GM23338 (cell line): ENCODE results near the gene RAD1. TPM values are rescaled to one million over a fixed set of nuclear protein-coding genes. Genes with fewer than 3 reads are reported as not detected.

Experiments
- ATAC-seq: fragments of 200-7000 bp; cut with Tn5 transposase; 3 replicates; pipeline ENCODE4 v1.9.1; 2020
- DNase-seq: peaks from one replicate; pipeline ENCODE4 v3.0.0-alpha.2; 2015; ENCODE audit warnings: low spot score
- H2AFZ ChIP-seq: fragments of 200-600 bp; sonication (generic); 2 replicates; pipeline ENCODE4 v1.8.0; 2016; ENCODE audit warnings: antibody characterized with exemption, mild to moderate bottlenecking, moderate library complexity
- H3F3A ChIP-seq: fragments of 200-600 bp; sonication (generic); replicated peaks from 2 replicates; pipeline ENCODE4 v1.8.0; 2017; ENCODE audit warnings: antibody characterized with exemption, mixed run types, low read depth
- H3K27ac ChIP-seq: fragments of 200-600 bp; sonication (generic); 2 replicates; pipeline ENCODE4 v1.6.1; 2016; ENCODE audit warnings: low read depth
- H3K27me3 ChIP-seq: fragments of 200-600 bp; sonication (generic); 2 replicates; pipeline ENCODE4 v1.8.0; 2016; ENCODE audit warnings: mild to moderate bottlenecking, mixed run types, moderate library complexity; ENCODE audit not compliant: insufficient read depth
- H3K36me3 ChIP-seq: fragments of 200-600 bp; sonication (generic); 2 replicates; pipeline ENCODE4 v1.8.0; 2016; ENCODE audit warnings: mild to moderate bottlenecking; ENCODE audit not compliant: insufficient read depth
- H3K4me1 ChIP-seq: fragments of 200-600 bp; sonication (generic); 2 replicates; pipeline ENCODE4 v1.8.0; 2016; ENCODE audit warnings: mild to moderate bottlenecking, moderate library complexity; ENCODE audit not compliant: insufficient read depth
- H3K4me2 ChIP-seq: fragments of 200-600 bp; sonication (generic); 2 replicates; pipeline ENCODE4 v1.7.1; 2017; ENCODE audit warnings: mixed run types
- H3K4me3 ChIP-seq: fragments of 200-600 bp; sonication (generic); 2 replicates; pipeline ENCODE4 v1.6.1; 2016; ENCODE audit warnings: mixed run types
- H3K79me2 ChIP-seq: fragments of 200-600 bp; sonication (generic); replicated peaks from 2 replicates; pipeline ENCODE4 v1.8.0; 2017; ENCODE audit warnings: mild to moderate bottlenecking; ENCODE audit not compliant: insufficient read depth
- H3K9me2 ChIP-seq: fragments of 200-600 bp; sonication (generic); 2 replicates; pipeline ENCODE4 v1.8.0; 2017; ENCODE audit not compliant: insufficient read depth
- H4K20me1 ChIP-seq: fragments of 200-600 bp; sonication (generic); replicated peaks from 2 replicates; pipeline ENCODE4 v1.8.0; 2017; ENCODE audit warnings: mild to moderate bottlenecking; ENCODE audit not compliant: insufficient read depth
- H3K27ac Mint-ChIP-seq: 2 replicates; pipeline ENCODE4 v1.8.0; 2020; ENCODE audit warnings: inconsistent platforms, mild to moderate bottlenecking, moderate library complexity, mixed read lengths
- H3K27me3 Mint-ChIP-seq: 3 replicates; pipeline ENCODE4 v1.8.0; 2022; ENCODE audit warnings: low read depth, mild to moderate bottlenecking, moderate library complexity, mixed read lengths, inconsistent platforms; ENCODE audit not compliant: insufficient read depth, poor library complexity
- H3K36me3 Mint-ChIP-seq: 3 replicates; pipeline ENCODE4 v1.8.0; 2021; ENCODE audit warnings: low read depth, mild to moderate bottlenecking, inconsistent platforms, moderate library complexity, mixed read lengths
- H3K4me1 Mint-ChIP-seq: 3 replicates; pipeline ENCODE4 v1.8.0; 2020; ENCODE audit warnings: mild to moderate bottlenecking, inconsistent platforms, mixed read lengths
- H3K4me3 Mint-ChIP-seq: 3 replicates; pipeline ENCODE4 v1.8.0; 2021; ENCODE audit warnings: moderate library complexity, mild to moderate bottlenecking, inconsistent platforms, mixed read lengths
- H3K9me3 Mint-ChIP-seq: 3 replicates; pipeline ENCODE4 v1.8.0; 2020; ENCODE audit warnings: moderate library complexity, mild to moderate bottlenecking, inconsistent platforms, mixed read lengths
- CREB1 ChIP-seq: fragments of 250-450 bp; sonication (Bioruptor Pico); IDR thresholded peaks from 2 replicates; pipeline ENCODE4 v1.5.0; 2020; ENCODE audit warnings: low read depth, mild to moderate bottlenecking, moderate library complexity
- ETS1 ChIP-seq: IDR thresholded peaks from 2 replicates; pipeline ENCODE4 v1.6.1; 2016; ENCODE audit warnings: antibody characterized with exemption
- EZH2 ChIP-seq: fragments of 200-600 bp; sonication (generic); IDR thresholded peaks from one replicate; pipeline ENCODE4 v1.8.0; 2017; ENCODE audit warnings: antibody characterized with exemption, mild to moderate bottlenecking, low read depth; ENCODE audit not compliant: unreplicated experiment
- EZH2phosphoT487 ChIP-seq: fragments of 200-600 bp; sonication (generic); IDR thresholded peaks from one replicate; pipeline ENCODE4 v1.8.1; 2018; ENCODE audit warnings: antibody characterized with exemption; ENCODE audit not compliant: unreplicated experiment
- JUNB ChIP-seq: IDR thresholded peaks from one replicate; pipeline ENCODE4 v1.6.1; 2016; ENCODE audit warnings: antibody characterized with exemption; ENCODE audit not compliant: unreplicated experiment
- NANOG ChIP-seq: IDR thresholded peaks from 2 replicates; pipeline ENCODE4 v1.6.1; 2016; ENCODE audit warnings: antibody characterized with exemption, borderline replicate concordance
- POLR2AphosphoS5 ChIP-seq: IDR thresholded peaks from 2 replicates; pipeline ENCODE4 v1.6.1; 2016; ENCODE audit warnings: antibody characterized with exemption, low read depth
- STAT1 ChIP-seq: IDR thresholded peaks from one replicate; pipeline ENCODE4 v1.6.1; 2016; ENCODE audit warnings: antibody characterized with exemption; ENCODE audit not compliant: unreplicated experiment
- ZNF114 ChIP-seq: fragments of 250-450 bp; sonication (Bioruptor Pico); IDR thresholded peaks from 2 replicates; pipeline ENCODE4 v1.5.0; 2020; ENCODE audit warnings: mild to moderate bottlenecking, moderate library complexity
- ZNF331 ChIP-seq: fragments of 250-450 bp; sonication (Bioruptor Pico); IDR thresholded peaks from 2 replicates; pipeline ENCODE4 v1.5.0; 2020; ENCODE audit warnings: low read depth, mild to moderate bottlenecking, moderate library complexity
- polyA plus RNA-seq: library from polyadenylated mRNA; unstranded; fragments of >200 nt; fragmentation: Nextera tagmentation; extraction: Ambion mirVana; gene quantifications from 2 replicates; pipeline ENCODE4 v1.2.1, GENCODE V29; 2016
- total RNA-seq: library from RNA; depleted of rRNA; stranded (reverse); fragments of >200 nt; shearing (Covaris generic); gene quantifications from 2 replicates; pipeline ENCODE4 v1.2.3, GENCODE V29; 2014
- TF ChIP-seq, protein P1 (sequence below): fragments of 250-450 bp; sonication (Bioruptor Pico); IDR thresholded peaks from 2 replicates; pipeline ENCODE4 v1.5.0; 2020; ENCODE audit warnings: mild to moderate bottlenecking, moderate library complexity
- TF ChIP-seq, protein P2 (sequence below), 2 experiments: fragments of 200-600 bp in 1 of 2; sonication (generic) in 1 of 2; conservative IDR thresholded peaks; 2 replicates each; pipeline versions ENCODE4 v1.5.1 to v1.6.1; 2016 to 2017; ENCODE audit warnings: antibody characterized with exemption in 2 of 2, low read depth in 2 of 2, mild to moderate bottlenecking in 2 of 2, moderate library complexity in 1 of 2

RAD1 gene
- total and polyA plus RNA-seq, 2 experiments from 2014 or later: 39.3 to 40.9 TPM

DNA sequence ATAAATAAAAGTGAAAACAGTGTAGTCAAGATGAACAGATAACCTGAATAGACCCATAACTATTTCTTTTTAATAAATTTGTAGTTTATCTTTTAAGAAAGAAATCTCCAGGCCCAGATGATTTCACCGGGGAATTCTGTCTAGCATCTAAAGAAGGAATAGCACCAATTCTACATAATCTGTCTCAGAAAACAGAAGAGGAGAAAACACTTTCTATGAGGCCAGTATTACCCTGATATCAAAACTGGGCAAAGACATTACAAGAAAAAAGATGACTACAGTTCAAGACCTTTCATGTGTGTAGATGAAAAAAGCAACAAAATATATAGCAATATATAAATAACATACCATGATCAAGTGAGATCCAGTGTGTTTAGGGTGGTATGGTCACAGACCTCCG lies 44.9 kb downstream of the RAD1 start:
- H3K27ac ChIP-seq: no peak overlapping the region
- Mint-ChIP-seq H3K4me3 (no peak overlapping the region), H3K27ac (no peak overlapping the region), H3K4me1 (peaks cover 20% of the 10 kb centered on the region), H3K9me3 (peaks cover 5% of the 10 kb centered on the region; the same call in 1 of the 3 replicates), H3K36me3 (peaks cover 11% of the 10 kb centered on the region), H3K27me3 (peaks cover 4% of the 10 kb centered on the region)
- no peaks in the 10 kb centered on the region for H3K36me3 ChIP-seq
- H2AFZ ChIP-seq: no peak overlapping the region
- H3K9me2 ChIP-seq: no peaks in the 10 kb centered on the region
- H4K20me1 ChIP-seq: no peaks in the 10 kb centered on the region
- H3K4me3 ChIP-seq: no peak overlapping the region
- H3K4me1 ChIP-seq: peaks cover 18% of the 10 kb centered on the region; the same call in 1 of the 2 replicates
- DNase-seq (no peak), ATAC-seq (no peak)
- H3F3A ChIP-seq: no peaks in the 10 kb centered on the region
- no peaks in the 10 kb centered on the region for H3K79me2 ChIP-seq
- no peak for TF ChIP-seq ETS1
- TF ChIP-seq NANOG: no peak
- TF ChIP-seq POLR2AphosphoS5: no peak
- TF ChIP-seq CREB1 (CRISPR knock-in tag): no peak
- no peak for TF ChIP-seq ZNF331 (CRISPR knock-in tag)
- TF ChIP-seq ZNF114 (CRISPR knock-in tag): no peak
- TF ChIP-seq STAT1: no peak
- TF ChIP-seq EZH2phosphoT487: no peak
- TF ChIP-seq, protein P1, sequence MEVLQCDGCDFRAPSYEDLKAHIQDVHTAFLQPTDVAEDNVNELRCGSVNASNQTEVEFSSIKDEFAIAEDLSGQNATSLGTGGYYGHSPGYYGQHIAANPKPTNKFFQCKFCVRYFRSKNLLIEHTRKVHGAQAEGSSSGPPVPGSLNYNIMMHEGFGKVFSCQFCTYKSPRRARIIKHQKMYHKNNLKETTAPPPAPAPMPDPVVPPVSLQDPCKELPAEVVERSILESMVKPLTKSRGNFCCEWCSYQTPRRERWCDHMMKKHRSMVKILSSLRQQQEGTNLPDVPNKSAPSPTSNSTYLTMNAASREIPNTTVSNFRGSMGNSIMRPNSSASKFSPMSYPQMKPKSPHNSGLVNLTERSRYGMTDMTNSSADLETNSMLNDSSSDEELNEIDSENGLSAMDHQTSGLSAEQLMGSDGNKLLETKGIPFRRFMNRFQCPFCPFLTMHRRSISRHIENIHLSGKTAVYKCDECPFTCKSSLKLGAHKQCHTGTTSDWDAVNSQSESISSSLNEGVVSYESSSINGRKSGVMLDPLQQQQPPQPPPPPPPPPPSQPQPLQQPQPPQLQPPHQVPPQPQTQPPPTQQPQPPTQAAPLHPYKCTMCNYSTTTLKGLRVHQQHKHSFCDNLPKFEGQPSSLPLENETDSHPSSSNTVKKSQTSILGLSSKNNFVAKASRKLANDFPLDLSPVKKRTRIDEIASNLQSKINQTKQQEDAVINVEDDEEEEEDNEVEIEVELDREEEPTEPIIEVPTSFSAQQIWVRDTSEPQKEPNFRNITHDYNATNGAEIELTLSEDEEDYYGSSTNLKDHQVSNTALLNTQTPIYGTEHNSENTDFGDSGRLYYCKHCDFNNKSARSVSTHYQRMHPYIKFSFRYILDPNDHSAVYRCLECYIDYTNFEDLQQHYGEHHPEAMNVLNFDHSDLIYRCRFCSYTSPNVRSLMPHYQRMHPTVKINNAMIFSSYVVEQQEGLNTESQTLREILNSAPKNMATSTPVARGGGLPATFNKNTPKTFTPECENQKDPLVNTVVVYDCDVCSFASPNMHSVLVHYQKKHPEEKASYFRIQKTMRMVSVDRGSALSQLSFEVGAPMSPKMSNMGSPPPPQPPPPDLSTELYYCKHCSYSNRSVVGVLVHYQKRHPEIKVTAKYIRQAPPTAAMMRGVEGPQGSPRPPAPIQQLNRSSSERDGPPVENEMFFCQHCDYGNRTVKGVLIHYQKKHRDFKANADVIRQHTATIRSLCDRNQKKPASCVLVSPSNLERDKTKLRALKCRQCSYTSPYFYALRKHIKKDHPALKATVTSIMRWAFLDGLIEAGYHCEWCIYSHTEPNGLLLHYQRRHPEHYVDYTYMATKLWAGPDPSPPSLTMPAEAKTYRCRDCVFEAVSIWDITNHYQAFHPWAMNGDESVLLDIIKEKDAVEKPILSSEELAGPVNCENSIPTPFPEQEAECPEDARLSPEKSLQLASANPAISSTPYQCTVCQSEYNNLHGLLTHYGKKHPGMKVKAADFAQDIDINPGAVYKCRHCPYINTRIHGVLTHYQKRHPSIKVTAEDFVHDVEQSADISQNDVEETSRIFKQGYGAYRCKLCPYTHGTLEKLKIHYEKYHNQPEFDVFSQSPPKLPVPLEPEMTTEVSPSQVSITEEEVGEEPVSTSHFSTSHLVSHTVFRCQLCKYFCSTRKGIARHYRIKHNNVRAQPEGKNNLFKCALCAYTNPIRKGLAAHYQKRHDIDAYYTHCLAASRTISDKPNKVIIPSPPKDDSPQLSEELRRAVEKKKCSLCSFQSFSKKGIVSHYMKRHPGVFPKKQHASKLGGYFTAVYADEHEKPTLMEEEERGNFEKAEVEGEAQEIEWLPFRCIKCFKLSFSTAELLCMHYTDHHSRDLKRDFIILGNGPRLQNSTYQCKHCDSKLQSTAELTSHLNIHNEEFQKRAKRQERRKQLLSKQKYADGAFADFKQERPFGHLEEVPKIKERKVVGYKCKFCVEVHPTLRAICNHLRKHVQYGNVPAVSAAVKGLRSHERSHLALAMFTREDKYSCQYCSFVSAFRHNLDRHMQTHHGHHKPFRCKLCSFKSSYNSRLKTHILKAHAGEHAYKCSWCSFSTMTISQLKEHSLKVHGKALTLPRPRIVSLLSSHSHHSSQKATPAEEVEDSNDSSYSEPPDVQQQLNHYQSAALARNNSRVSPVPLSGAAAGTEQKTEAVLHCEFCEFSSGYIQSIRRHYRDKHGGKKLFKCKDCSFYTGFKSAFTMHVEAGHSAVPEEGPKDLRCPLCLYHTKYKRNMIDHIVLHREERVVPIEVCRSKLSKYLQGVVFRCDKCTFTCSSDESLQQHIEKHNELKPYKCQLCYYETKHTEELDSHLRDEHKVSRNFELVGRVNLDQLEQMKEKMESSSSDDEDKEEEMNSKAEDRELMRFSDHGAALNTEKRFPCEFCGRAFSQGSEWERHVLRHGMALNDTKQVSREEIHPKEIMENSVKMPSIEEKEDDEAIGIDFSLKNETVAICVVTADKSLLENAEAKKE (CRISPR knock-in tag): no peak
- TF ChIP-seq, protein P2, sequence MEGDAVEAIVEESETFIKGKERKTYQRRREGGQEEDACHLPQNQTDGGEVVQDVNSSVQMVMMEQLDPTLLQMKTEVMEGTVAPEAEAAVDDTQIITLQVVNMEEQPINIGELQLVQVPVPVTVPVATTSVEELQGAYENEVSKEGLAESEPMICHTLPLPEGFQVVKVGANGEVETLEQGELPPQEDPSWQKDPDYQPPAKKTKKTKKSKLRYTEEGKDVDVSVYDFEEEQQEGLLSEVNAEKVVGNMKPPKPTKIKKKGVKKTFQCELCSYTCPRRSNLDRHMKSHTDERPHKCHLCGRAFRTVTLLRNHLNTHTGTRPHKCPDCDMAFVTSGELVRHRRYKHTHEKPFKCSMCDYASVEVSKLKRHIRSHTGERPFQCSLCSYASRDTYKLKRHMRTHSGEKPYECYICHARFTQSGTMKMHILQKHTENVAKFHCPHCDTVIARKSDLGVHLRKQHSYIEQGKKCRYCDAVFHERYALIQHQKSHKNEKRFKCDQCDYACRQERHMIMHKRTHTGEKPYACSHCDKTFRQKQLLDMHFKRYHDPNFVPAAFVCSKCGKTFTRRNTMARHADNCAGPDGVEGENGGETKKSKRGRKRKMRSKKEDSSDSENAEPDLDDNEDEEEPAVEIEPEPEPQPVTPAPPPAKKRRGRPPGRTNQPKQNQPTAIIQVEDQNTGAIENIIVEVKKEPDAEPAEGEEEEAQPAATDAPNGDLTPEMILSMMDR (conservative IDR thresholded peaks at IDR 0.05; ENCODE audit: low read depth in 2 of 2): no peak
- TF ChIP-seq EZH2: no peak
- TF ChIP-seq JUNB: no peak
- H3K4me2 ChIP-seq: no peak overlapping the region
- no peaks in the 10 kb centered on the region for H3K27me3 ChIP-seq
